ENCODE data around the gene AUTS2.

DNA sequence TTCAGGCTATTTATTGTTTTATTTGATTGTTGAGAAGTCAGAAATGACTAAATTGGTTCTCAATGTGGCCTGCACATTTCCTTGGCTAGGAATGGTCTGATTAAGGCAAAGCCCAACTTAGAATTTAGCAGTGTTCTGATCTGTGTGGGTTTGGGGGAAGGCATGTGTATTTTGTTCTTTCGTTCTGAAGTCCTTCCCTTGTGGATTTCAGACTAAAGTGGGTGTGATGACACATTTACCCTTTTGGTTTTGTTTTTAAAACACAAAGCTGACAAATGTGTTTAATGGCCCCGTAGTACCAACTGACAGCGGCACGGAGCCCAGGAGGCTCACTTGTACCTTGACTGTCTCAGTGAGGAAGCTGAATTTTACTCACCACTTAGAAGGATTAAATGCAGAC is 1081.4 kb downstream of the AUTS2 start:
- TF ChIP-seq, protein P1, sequence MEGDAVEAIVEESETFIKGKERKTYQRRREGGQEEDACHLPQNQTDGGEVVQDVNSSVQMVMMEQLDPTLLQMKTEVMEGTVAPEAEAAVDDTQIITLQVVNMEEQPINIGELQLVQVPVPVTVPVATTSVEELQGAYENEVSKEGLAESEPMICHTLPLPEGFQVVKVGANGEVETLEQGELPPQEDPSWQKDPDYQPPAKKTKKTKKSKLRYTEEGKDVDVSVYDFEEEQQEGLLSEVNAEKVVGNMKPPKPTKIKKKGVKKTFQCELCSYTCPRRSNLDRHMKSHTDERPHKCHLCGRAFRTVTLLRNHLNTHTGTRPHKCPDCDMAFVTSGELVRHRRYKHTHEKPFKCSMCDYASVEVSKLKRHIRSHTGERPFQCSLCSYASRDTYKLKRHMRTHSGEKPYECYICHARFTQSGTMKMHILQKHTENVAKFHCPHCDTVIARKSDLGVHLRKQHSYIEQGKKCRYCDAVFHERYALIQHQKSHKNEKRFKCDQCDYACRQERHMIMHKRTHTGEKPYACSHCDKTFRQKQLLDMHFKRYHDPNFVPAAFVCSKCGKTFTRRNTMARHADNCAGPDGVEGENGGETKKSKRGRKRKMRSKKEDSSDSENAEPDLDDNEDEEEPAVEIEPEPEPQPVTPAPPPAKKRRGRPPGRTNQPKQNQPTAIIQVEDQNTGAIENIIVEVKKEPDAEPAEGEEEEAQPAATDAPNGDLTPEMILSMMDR (IDR thresholded peaks at IDR 0.05): no peak
- no peak for TF ChIP-seq POLR2A (IDR thresholded peaks at IDR 0.05)
